HEK293 (cell line): Measurements from ENCODE around the gene TTLL9.

ENCODE experiments used
- ZBTB7A ChIP-seq: fragments of 450-650 bp; formaldehyde crosslinking; IDR thresholded peaks from 2 replicates; pipeline ENCODE4 v1.5.1; 2016; ENCODE audit warnings: low read depth, missing biosample characterization, missing genetic modification characterization
- ZNF266 ChIP-seq: fragments of 450-650 bp; formaldehyde crosslinking; IDR thresholded peaks from 2 replicates; pipeline ENCODE4 v1.5.1; 2016; ENCODE audit warnings: missing biosample characterization, missing genetic modification characterization, low read depth
- TF ChIP-seq, protein P1 (sequence below): fragments of 450-650 bp; formaldehyde crosslinking; IDR thresholded peaks from 2 replicates; pipeline ENCODE4 v1.5.1; 2016; ENCODE audit warnings: missing biosample characterization, missing genetic modification characterization

DNA sequence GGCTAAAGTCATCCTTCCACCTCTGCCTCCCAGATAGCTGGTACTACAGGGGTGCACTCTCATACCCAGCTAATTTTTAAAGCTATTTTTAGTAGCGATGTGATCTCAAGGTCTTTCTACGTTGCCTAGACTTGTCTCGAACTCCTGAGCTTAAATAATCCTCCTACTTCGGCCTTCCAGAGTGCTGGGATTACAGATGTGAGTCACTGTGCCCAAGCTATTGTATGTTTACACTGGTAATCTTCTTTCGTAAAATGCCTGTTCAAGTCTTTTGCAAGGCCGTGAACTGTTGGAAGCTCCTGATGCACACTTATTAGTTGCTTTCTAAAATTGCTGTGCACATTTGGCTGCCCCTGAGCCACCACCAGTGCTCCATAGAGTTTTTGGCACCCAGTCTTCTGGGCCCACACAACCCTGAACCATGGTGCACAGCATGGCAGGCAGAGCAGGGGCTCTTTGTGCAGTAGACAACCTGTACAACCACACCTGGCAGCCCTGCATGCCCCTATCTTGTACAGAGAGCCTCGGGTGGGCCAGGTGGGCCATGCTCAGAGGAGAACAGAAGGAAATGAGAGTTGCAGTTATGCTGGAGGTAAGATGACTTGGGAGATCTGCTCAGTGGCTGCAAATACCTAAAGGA lies 48.2 kb downstream of the TTLL9 start:
- TF ChIP-seq, protein P1, sequence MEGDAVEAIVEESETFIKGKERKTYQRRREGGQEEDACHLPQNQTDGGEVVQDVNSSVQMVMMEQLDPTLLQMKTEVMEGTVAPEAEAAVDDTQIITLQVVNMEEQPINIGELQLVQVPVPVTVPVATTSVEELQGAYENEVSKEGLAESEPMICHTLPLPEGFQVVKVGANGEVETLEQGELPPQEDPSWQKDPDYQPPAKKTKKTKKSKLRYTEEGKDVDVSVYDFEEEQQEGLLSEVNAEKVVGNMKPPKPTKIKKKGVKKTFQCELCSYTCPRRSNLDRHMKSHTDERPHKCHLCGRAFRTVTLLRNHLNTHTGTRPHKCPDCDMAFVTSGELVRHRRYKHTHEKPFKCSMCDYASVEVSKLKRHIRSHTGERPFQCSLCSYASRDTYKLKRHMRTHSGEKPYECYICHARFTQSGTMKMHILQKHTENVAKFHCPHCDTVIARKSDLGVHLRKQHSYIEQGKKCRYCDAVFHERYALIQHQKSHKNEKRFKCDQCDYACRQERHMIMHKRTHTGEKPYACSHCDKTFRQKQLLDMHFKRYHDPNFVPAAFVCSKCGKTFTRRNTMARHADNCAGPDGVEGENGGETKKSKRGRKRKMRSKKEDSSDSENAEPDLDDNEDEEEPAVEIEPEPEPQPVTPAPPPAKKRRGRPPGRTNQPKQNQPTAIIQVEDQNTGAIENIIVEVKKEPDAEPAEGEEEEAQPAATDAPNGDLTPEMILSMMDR (tag by site-specific recombination): no peak
- TF ChIP-seq ZNF266 (tag by site-specific recombination) (no peak), ZBTB7A (tag by site-specific recombination) (no peak)
